SK-N-SH treated with all-trans-retinoic acid at 6 μM for 48 hours (cell line): ENCODE measurements around the gene TXN2.
A peak's percentile ranks its signal among the peaks of the same experiment; 100 is the strongest.

Source experiments
- ATAC-seq: fragments of 200-7000 bp; cut with Tn5 transposase; 3 replicates; pipeline ENCODE4 v1.9.1; 2020; ENCODE audit warnings: mild to moderate bottlenecking, moderate library complexity
- ARNTL ChIP-seq: fragments of 450-650 bp; formaldehyde crosslinking; IDR thresholded peaks from 2 replicates; pipeline ENCODE4 v1.5.0; 2020; ENCODE audit warnings: low read depth, mild to moderate bottlenecking, moderate library complexity, borderline replicate concordance
- CSDC2 ChIP-seq: fragments of 250-450 bp; sonication (Bioruptor Pico); IDR thresholded peaks from 2 replicates; pipeline ENCODE4 v1.5.0; 2020; ENCODE audit warnings: mild to moderate bottlenecking, moderate library complexity
- ESRRG ChIP-seq: fragments of 250-450 bp; sonication (Bioruptor Pico); IDR thresholded peaks from 2 replicates; pipeline ENCODE4 v1.6.1; 2021; ENCODE audit warnings: mild to moderate bottlenecking
- OSR1 ChIP-seq: fragments of 250-450 bp; sonication (Bioruptor Pico); IDR thresholded peaks from 2 replicates; pipeline ENCODE4 v1.8.0; 2022; ENCODE audit warnings: moderate library complexity, mild to moderate bottlenecking, inconsistent platforms
- PPARA ChIP-seq: fragments of 250-450 bp; sonication (Bioruptor Pico); IDR thresholded peaks from 2 replicates; pipeline ENCODE4 v1.5.0; 2020; ENCODE audit warnings: mild to moderate bottlenecking, borderline replicate concordance
- RARB ChIP-seq: fragments of 250-450 bp; sonication (Bioruptor Pico); IDR thresholded peaks from 2 replicates; pipeline ENCODE4 v1.8.0; 2021; ENCODE audit warnings: mild to moderate bottlenecking, moderate library complexity
- SNAI2 ChIP-seq: fragments of 250-450 bp; sonication (Bioruptor Pico); IDR thresholded peaks from 2 replicates; pipeline ENCODE4 v1.5.0; 2020; ENCODE audit warnings: mild to moderate bottlenecking, moderate library complexity
- TCF4 ChIP-seq: fragments of 250-450 bp; sonication (Bioruptor Pico); IDR thresholded peaks from 2 replicates; pipeline ENCODE4 v1.8.0; 2021; ENCODE audit warnings: mild to moderate bottlenecking, moderate library complexity, borderline replicate concordance
- TOX ChIP-seq: fragments of 250-450 bp; sonication (Bioruptor Pico); IDR thresholded peaks from 2 replicates; pipeline ENCODE4 v1.8.0; 2021; ENCODE audit warnings: mild to moderate bottlenecking, moderate library complexity, borderline replicate concordance
- ZC3H10 ChIP-seq: fragments of 250-450 bp; sonication (Bioruptor Pico); IDR thresholded peaks from 2 replicates; pipeline ENCODE4 v1.5.1; 2021; ENCODE audit warnings: mild to moderate bottlenecking, moderate library complexity
- ZFP3 ChIP-seq: fragments of 250-450 bp; sonication (Bioruptor Pico); IDR thresholded peaks from 2 replicates; pipeline ENCODE4 v1.5.0; 2020; ENCODE audit warnings: mild to moderate bottlenecking, moderate library complexity
- ZFP30 ChIP-seq: fragments of 450-650 bp; formaldehyde crosslinking; IDR thresholded peaks from 2 replicates; pipeline ENCODE4 v1.5.0; 2022; ENCODE audit warnings: mild to moderate bottlenecking, moderate library complexity
- ZNF565 ChIP-seq: fragments of 450-650 bp; formaldehyde crosslinking; conservative IDR thresholded peaks from 2 replicates; pipeline ENCODE4 v1.5.0; 2020; ENCODE audit warnings: low read depth, mild to moderate bottlenecking, moderate library complexity
- ZNF70 ChIP-seq: fragments of 450-650 bp; formaldehyde crosslinking; IDR thresholded peaks from 2 replicates; pipeline ENCODE4 v1.5.0; 2020; ENCODE audit warnings: mild to moderate bottlenecking, moderate library complexity
- ZNF8 ChIP-seq: fragments of 450-650 bp; formaldehyde crosslinking; IDR thresholded peaks from 2 replicates; pipeline ENCODE4 v1.5.0; 2020; ENCODE audit warnings: mild to moderate bottlenecking, moderate library complexity
- TF ChIP-seq, protein P1 (sequence below): fragments of 250-450 bp; sonication (Bioruptor Pico); IDR thresholded peaks from 2 replicates; pipeline ENCODE4 v1.5.0; 2020; ENCODE audit warnings: mild to moderate bottlenecking, moderate library complexity
- TF ChIP-seq, protein P2 (sequence below): fragments of 250-450 bp; sonication (Bioruptor Pico); IDR thresholded peaks from 2 replicates; pipeline ENCODE4 v1.5.1; 2020; ENCODE audit warnings: low read depth, mild to moderate bottlenecking, moderate library complexity
- TF ChIP-seq, protein P3 (sequence below): fragments of 250-450 bp; sonication (Bioruptor Pico); IDR thresholded peaks from 2 replicates; pipeline ENCODE4 v1.8.0; 2021; ENCODE audit warnings: low read depth, mild to moderate bottlenecking, moderate library complexity, borderline replicate concordance
- TF ChIP-seq, protein P4 (sequence below): fragments of 250-450 bp; sonication (Bioruptor Pico); IDR thresholded peaks from 2 replicates; pipeline ENCODE4 v1.8.0; 2020; ENCODE audit warnings: mild to moderate bottlenecking, moderate library complexity, borderline replicate concordance

Gene TXN2

DNA sequence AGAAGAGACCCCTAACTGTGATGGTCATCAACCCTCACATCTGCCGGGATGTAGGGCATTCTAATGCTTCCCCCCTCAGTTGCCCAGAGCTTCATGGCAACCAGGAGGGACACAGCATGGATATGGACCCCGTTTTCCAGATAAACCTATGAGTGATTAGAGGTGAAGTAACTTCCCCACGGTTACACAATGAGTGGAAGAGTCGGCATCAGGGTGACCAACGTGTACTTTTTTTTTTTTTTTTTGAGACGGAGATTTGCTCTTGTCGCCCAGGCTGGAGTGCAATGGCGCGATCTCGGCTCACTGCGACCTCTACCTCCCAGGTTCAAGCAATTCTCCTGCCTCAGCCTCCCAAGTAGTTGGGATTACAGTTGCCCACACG is 25.0 kb downstream of the TXN2 start:
- ATAC-seq, result no peak
- TF ChIP-seq ZFP30 (CRISPR knock-in tag), result no peak
- TF ChIP-seq, protein P1, sequence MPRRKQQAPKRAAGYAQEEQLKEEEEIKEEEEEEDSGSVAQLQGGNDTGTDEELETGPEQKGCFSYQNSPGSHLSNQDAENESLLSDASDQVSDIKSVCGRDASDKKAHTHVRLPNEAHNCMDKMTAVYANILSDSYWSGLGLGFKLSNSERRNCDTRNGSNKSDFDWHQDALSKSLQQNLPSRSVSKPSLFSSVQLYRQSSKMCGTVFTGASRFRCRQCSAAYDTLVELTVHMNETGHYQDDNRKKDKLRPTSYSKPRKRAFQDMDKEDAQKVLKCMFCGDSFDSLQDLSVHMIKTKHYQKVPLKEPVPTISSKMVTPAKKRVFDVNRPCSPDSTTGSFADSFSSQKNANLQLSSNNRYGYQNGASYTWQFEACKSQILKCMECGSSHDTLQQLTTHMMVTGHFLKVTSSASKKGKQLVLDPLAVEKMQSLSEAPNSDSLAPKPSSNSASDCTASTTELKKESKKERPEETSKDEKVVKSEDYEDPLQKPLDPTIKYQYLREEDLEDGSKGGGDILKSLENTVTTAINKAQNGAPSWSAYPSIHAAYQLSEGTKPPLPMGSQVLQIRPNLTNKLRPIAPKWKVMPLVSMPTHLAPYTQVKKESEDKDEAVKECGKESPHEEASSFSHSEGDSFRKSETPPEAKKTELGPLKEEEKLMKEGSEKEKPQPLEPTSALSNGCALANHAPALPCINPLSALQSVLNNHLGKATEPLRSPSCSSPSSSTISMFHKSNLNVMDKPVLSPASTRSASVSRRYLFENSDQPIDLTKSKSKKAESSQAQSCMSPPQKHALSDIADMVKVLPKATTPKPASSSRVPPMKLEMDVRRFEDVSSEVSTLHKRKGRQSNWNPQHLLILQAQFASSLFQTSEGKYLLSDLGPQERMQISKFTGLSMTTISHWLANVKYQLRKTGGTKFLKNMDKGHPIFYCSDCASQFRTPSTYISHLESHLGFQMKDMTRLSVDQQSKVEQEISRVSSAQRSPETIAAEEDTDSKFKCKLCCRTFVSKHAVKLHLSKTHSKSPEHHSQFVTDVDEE (CRISPR knock-in tag), result no peak
- TF ChIP-seq CSDC2 (CRISPR knock-in tag), result no peak
- no peak for TF ChIP-seq SNAI2
- TF ChIP-seq ZNF70 (CRISPR knock-in tag), result no peak
- TF ChIP-seq, protein P2, sequence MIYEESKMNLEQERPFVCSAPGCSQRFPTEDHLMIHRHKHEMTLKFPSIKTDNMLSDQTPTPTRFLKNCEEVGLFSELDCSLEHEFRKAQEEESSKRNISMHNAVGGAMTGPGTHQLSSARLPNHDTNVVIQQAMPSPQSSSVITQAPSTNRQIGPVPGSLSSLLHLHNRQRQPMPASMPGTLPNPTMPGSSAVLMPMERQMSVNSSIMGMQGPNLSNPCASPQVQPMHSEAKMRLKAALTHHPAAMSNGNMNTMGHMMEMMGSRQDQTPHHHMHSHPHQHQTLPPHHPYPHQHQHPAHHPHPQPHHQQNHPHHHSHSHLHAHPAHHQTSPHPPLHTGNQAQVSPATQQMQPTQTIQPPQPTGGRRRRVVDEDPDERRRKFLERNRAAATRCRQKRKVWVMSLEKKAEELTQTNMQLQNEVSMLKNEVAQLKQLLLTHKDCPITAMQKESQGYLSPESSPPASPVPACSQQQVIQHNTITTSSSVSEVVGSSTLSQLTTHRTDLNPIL (CRISPR knock-in tag), result no peak
- TF ChIP-seq RARB (CRISPR knock-in tag), result no peak
- TF ChIP-seq, protein P3, sequence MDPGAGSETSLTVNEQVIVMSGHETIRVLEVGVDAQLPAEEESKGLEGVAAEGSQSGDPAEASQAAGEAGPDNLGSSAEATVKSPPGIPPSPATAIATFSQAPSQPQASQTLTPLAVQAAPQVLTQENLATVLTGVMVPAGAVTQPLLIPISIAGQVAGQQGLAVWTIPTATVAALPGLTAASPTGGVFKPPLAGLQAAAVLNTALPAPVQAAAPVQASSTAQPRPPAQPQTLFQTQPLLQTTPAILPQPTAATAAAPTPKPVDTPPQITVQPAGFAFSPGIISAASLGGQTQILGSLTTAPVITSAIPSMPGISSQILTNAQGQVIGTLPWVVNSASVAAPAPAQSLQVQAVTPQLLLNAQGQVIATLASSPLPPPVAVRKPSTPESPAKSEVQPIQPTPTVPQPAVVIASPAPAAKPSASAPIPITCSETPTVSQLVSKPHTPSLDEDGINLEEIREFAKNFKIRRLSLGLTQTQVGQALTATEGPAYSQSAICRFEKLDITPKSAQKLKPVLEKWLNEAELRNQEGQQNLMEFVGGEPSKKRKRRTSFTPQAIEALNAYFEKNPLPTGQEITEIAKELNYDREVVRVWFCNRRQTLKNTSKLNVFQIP (CRISPR knock-in tag), result no peak
- TF ChIP-seq TOX (CRISPR knock-in tag), result no peak
- TF ChIP-seq ZNF8 (CRISPR knock-in tag), result no peak
- no peak for TF ChIP-seq PPARA (CRISPR knock-in tag)
- TF ChIP-seq, protein P4, sequence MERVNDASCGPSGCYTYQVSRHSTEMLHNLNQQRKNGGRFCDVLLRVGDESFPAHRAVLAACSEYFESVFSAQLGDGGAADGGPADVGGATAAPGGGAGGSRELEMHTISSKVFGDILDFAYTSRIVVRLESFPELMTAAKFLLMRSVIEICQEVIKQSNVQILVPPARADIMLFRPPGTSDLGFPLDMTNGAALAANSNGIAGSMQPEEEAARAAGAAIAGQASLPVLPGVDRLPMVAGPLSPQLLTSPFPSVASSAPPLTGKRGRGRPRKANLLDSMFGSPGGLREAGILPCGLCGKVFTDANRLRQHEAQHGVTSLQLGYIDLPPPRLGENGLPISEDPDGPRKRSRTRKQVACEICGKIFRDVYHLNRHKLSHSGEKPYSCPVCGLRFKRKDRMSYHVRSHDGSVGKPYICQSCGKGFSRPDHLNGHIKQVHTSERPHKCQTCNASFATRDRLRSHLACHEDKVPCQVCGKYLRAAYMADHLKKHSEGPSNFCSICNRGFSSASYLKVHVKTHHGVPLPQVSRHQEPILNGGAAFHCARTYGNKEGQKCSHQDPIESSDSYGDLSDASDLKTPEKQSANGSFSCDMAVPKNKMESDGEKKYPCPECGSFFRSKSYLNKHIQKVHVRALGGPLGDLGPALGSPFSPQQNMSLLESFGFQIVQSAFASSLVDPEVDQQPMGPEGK (CRISPR knock-in tag), result no peak

DNA sequence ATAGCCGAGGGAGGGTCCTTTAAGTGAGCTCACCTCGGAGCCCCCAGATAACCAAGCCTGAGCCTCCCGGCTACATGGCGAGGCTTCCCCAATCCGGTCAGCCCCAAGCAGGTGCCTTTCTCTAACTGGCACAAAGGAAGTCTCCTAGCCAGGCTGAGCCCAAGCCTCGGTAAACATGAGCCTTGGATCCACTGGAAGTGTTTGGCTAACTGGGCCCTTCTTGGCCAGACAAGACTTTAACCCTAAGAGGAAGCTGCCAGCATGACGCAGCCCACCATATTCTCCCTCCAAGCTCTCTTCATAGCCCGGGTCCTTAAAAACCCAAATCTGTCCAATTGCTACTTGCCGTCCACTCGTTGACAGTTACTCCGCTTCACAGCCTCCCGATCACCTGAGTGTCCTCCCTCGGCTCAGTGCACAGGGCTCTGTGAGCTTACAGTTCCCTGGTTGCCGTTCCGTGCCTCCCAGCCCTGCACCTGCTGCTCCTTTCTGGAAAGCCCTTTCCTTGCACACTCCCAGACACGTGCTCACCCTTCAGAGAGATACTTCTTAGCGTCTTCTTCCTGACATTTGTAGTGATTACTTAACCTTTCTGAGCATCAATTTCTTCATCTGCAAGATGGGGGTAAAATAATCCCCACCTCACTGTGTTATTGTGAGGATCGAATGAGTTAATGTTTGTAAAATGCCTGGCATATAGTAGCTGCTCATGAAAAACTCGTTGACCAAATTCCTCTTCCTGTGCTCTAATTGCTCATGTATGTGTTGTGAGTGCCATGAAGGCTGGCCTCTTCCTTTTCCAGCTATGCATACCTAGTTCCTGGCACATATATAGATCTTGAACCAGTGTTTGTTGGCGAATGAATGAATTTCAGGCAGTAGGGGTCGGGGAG is 25.6 kb downstream of the TXN2 start:
- TF ChIP-seq ZNF8 (CRISPR knock-in tag) (no peak), ARNTL (CRISPR knock-in tag) (no peak), ZC3H10 (no peak), SNAI2 (no peak), OSR1 (CRISPR knock-in tag) (no peak), ZFP3 (CRISPR knock-in tag) (no peak), TCF4 (no peak), ZNF565 (CRISPR knock-in tag) (no peak), RARB (CRISPR knock-in tag) (no peak)
- peak; percentile 9 for ATAC-seq

DNA sequence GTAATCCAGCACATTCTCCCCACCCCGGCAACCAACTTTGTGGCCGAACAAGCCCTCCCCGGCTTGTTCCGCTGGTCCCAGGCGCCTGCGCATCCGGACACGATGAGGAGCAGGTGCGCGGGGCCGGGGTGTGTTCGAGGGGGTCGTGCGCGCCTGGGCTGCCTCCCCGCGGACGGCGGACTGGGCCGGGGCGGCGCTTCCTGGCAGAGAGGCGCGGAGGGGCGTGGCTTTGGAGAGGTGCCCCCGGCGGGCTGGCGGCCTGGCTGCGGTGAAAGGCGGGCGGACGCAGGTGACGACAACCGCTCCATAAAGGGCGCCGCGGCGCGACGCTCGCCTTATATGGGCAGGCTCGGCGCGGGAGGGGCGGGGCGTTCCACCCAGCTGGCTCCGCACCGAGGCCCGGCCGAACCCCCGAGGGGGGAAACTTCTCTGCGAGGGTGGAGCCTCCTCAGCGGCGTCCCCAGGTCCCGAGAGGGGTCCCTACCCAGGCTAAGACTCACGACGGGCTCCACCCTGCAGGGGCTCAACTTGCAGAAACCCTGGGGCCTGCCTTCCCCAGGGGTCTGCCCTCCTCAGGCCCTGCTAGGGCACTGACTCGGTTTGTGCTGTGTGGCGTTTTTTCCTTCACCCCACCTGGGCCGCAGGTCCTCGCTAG is 26.4 kb downstream of the TXN2 start:
- peak; percentile 95 for ATAC-seq
- TF ChIP-seq, protein P4 (CRISPR knock-in tag), result no peak
- TF ChIP-seq, protein P1 (CRISPR knock-in tag), result no peak
- TF ChIP-seq ESRRG (CRISPR knock-in tag) (no peak), ZFP3 (CRISPR knock-in tag) (no peak), ZNF565 (CRISPR knock-in tag) (no peak)
